Lower leg skin (tissue), 4 donors: Measurements from ENCODE around the gene CEACAM1. TPM values are rescaled to one million over a fixed set of nuclear protein-coding genes. Genes with fewer than 3 reads are reported as not detected.
"Not testable (repeated sequence)": the region's sequence is repeated elsewhere in the genome, so short reads cannot be mapped to it uniquely, and the experiment has no call there.

Experiments
- DNase-seq, 2 donors: peaks; one replicate each; pipeline ENCODE4 v3.0.0-alpha.2; 2019; ENCODE audit warnings: low spot score in 2 of 2
- H3K4me3 ChIP-seq: fragments of 200-600 bp; sonication (generic); 2 replicates; pipeline ENCODE4 v1.5.1; 2017; ENCODE audit warnings: mild to moderate bottlenecking, low read depth; ENCODE audit not compliant: poor library complexity, severe bottlenecking
- POLR2A ChIP-seq, 2 donors: fragments of 450-650 bp; IDR thresholded peaks; one replicate each; pipeline ENCODE4 v1.6.1; 2016 to 2017; ENCODE audit warnings: antibody characterized with exemption in 2 of 2, mild to moderate bottlenecking in 1 of 2, moderate library complexity in 1 of 2
- WGBS, 2 donors: methylation state at CpG; one replicate each; pipeline ENCODE4 v1.1.5; 2018; 5-methylcytosine and 5-hydroxymethylcytosine counted together
- intact Hi-C: fragments of 100-400 bp; cut with DNase I; formaldehyde crosslinking; loops from one replicate; pipeline ENCODE4 v1.15.0; 2023; ENCODE audit warnings: low total_unique reads
- total RNA-seq, 4 donors: library from RNA; depleted of rRNA; stranded (reverse); fragments of >200 nt; gene quantifications; one replicate each; pipeline ENCODE4 v1.1.0, GENCODE V29; 2016
- TF ChIP-seq, protein P1 (sequence below), 3 donors: fragments of 450-650 bp; IDR thresholded peaks; one replicate each; pipeline ENCODE4 v1.5.1; 2016; ENCODE audit warnings: antibody characterized with exemption in 3 of 3, mild to moderate bottlenecking in 3 of 3, moderate library complexity in 2 of 3

Gene CEACAM1
- total RNA-seq, 4 donors from 2014 or later, result 1.2 to 4.6 (median 2.7) TPM

DNA sequence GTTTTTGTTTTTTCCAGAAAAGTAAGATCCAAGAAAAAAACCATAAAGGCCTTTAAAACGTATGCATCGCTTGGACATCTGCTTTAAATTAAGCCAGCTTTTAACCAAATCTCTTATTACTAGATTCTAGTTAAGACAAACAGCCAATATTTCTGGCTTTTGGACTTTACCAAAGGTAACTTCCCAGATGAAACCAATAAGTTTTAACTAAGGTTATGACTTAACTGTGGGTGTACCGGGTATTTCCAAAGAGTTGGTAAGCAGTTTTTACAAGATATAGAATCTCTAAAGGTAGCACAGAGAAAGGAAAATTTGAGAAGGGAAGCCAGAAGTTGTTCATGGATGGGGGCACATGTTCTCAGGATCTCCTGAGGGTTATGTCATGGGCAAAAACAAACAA is 34.0 kb downstream of the CEACAM1 start:
- no peak for TF ChIP-seq POLR2A (IDR thresholded peaks at IDR 0.05)
- TF ChIP-seq, protein P1, sequence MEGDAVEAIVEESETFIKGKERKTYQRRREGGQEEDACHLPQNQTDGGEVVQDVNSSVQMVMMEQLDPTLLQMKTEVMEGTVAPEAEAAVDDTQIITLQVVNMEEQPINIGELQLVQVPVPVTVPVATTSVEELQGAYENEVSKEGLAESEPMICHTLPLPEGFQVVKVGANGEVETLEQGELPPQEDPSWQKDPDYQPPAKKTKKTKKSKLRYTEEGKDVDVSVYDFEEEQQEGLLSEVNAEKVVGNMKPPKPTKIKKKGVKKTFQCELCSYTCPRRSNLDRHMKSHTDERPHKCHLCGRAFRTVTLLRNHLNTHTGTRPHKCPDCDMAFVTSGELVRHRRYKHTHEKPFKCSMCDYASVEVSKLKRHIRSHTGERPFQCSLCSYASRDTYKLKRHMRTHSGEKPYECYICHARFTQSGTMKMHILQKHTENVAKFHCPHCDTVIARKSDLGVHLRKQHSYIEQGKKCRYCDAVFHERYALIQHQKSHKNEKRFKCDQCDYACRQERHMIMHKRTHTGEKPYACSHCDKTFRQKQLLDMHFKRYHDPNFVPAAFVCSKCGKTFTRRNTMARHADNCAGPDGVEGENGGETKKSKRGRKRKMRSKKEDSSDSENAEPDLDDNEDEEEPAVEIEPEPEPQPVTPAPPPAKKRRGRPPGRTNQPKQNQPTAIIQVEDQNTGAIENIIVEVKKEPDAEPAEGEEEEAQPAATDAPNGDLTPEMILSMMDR (IDR thresholded peaks at IDR 0.05), result no peak
- no peak overlapping the region for H3K4me3 ChIP-seq
- DNase-seq, result no peak
- WGBS, 2 donors, result 57 to 65% methylated on average over 3 of the region's 3 CpGs
- intact Hi-C loops, result no loop called here

DNA sequence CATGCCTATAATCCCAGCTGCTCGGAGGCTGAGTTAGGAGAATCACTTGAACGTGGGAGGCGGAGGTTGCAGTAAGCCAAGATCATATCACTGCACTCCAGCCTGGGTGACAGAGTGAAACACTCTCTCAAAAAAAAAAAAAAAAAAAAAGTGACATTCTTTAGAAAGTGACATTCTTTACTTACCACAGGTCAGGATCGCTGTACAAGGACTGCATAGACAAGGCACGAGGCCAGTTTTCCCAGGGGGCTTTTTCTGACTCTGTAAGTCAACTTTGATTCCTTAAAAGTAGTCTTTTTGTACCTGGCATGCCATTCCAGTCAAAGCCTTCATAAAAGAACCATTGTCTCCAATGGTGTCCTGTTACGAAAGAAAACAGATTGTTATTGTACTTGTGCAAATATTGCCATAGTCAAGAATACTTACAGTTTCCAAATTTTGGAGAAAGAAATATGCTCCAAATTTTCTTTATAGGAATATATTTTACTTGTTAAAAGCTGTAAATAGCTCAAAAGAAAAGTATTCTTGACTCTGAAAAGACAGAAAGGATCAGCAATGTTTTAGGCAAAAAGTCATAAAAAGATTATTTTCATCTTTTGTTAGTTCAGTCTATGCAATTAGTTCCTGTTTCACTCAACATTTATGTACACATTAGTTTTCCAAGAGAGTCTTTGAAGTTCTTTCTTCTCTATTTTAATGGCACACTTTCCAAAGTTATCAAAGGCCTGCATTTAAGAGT is 39.3 kb downstream of the CEACAM1 start:
- 72 to 83% methylated on average over 6 of the region's 6 CpGs for WGBS, 2 donors
- no peak for DNase-seq
- H3K4me3 ChIP-seq, result no peak overlapping the region
- intact Hi-C loops, result no loop called here
- TF ChIP-seq POLR2A (IDR thresholded peaks at IDR 0.05), result no peak
- TF ChIP-seq, protein P1 (IDR thresholded peaks at IDR 0.05), result no peak

DNA sequence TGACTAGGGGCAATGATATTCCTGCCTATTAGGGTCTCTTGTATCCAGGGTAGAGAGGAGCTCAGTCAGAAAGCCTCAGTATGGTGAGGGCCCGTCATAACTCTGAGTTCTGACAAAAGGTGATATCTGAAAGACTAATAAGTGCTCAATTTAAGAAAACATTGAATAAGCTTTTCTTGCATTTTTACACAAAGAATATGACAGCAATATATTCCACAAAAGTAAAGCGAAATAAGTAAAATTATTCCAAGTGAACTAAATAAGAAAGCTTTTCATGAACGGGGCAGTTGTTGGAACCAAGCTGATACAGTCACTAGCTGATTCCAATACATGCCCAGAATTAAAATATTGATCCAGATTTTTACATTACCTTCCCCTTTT is 40.5 kb downstream of the CEACAM1 start:
- intact Hi-C loops, result no loop called here
- no peak for TF ChIP-seq POLR2A (IDR thresholded peaks at IDR 0.05)
- TF ChIP-seq, protein P1 (IDR thresholded peaks at IDR 0.05), result no peak
- no peak overlapping the region for H3K4me3 ChIP-seq
- WGBS, 2 donors, result 94 to 96% methylated on average over 3 of the region's 3 CpGs
- DNase-seq, result no peak

DNA sequence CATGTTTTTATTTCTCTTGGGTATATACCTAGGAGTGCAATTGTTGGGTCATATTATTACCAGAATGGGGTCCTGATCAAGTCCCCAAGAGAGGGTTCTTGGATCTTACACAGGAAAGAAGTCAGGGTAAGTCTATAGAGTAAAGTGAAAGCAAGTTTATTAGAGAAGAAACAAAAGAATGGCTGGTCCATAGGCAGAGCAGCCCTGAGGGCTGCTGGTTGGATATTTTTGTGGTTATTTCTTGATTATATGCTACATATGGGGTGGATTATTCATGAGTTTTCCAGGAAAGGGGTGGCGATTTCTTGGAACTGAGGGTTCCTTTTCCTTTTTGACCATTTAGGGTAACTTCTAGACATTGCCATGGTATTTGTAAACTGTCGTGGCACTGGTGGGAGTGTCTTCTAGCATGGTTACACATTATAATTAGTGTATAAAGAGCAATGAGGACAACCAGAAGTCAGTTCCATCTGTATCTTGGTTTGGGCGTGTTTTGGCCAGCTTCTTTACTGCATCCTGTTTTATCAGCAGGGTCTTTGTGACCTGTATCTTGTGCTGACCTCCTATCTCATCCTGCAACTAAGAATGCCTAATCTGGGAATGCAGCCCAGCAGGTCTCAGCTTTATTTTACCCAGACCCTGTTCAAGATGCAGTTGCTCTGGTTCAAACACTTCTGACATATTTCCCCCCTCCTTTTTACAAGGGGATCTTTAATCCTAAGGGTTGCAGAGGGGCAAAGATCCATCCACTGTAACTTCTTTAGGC is 41.1 kb downstream of the CEACAM1 start:
- WGBS, 2 donors, result 63 to 80% methylated on average over 3 of the region's 3 CpGs
- DNase-seq, result no peak
- TF ChIP-seq POLR2A (IDR thresholded peaks at IDR 0.05), result no peak
- TF ChIP-seq, protein P1 (IDR thresholded peaks at IDR 0.05), result no peak
- intact Hi-C loops, result no loop called here
- H3K4me3 ChIP-seq, result no peak overlapping the region

DNA sequence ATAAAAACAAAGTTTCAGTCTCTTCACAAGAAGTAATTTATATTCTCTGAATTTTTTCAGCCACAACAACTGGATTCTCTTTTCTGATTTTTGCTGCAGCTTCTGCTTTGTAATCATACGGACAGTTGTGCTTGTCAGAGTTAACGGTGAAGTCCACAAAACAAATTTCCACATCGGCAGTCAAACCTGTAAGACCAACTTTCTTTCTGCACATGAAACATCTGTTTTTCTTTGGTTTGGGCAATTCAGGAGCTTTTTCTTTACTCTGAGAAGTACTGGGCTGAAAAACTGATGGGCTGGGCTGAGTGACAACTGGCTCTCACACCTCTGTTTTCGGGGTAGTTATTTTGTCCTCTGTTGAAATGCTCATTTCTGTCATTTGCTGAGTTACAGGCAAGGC is 43.2 kb downstream of the CEACAM1 start:
- intact Hi-C loops, DNase-seq, H3K4me3 ChIP-seq: not testable (repeated sequence)
- 61 to 62% methylated on average over 4 of the region's 4 CpGs for WGBS, 2 donors

DNA sequence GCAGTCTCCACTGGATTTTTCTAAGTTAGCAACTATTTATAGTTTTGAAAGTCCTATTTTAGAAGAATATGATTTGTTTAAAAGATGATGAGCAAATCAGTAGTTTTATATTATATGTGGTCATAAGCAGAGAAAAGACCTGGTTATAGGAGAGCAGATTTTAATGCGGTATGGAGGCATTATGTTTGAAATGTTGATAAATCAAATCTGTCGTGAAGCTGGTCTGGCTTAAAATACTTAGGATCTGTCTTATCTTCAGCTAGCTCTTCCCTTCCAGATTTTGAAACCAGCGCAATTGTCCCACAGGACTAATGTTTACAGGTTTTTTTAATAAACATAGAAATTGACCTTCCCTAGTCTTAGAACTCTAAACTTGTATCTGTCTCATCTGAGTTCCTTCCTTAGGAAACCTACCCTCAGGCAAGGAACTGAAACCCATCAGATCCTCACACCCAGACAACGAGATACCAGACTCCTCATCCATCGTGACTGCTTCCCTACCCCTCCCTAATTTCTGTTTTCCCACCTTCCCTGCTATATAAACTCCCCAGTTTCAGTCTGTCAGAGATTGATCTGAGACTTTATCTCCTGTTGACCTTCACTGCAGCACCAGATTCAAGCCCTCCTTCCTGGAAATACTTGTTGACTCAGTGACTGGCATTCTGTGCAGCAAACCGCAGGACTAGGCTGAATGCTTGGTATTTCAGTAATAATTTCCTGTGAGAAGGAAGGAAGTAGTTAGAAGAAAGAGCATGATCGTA is 47.8 kb downstream of the CEACAM1 start:
- H3K4me3 ChIP-seq, result no peak overlapping the region
- DNase-seq, result no peak
- 43 to 44% methylated on average over 7 of the region's 7 CpGs for WGBS, 2 donors
- intact Hi-C loops, result no loop called here
- TF ChIP-seq, protein P1 (IDR thresholded peaks at IDR 0.05), result no peak
- TF ChIP-seq POLR2A (IDR thresholded peaks at IDR 0.05), result no peak
